Neural progenitor cell (in vitro differentiated cells): ENCODE data around the gene AUTS2. TPM values are rescaled to one million over a fixed set of nuclear protein-coding genes. Genes with fewer than 3 reads are reported as not detected.

Source experiments
- DNase-seq: peaks from one replicate; pipeline ENCODE4 v3.0.0-alpha.2; 2016; ENCODE audit warnings: low spot score
- H2AFZ ChIP-seq: fragments of 200-600 bp; sonication (generic); replicated peaks from 2 replicates; pipeline ENCODE4 v1.6.1; 2016; ENCODE audit warnings: antibody characterized with exemption
- H3F3A ChIP-seq: fragments of 200-600 bp; sonication (generic); 2 replicates; pipeline ENCODE4 v1.6.1; 2016; ENCODE audit warnings: antibody characterized with exemption, low read depth
- H3K27ac ChIP-seq: fragments of 200-600 bp; sonication (generic); 2 replicates; pipeline ENCODE4 v1.5.1; 2016; ENCODE audit warnings: mild to moderate bottlenecking
- H3K27me3 ChIP-seq: fragments of 200-600 bp; sonication (generic); 2 replicates; pipeline ENCODE4 v1.6.1; 2016; ENCODE audit warnings: mild to moderate bottlenecking, moderate library complexity
- H3K36me3 ChIP-seq: fragments of 200-600 bp; sonication (generic); 2 replicates; pipeline ENCODE4 v1.5.1; 2016
- H3K4me1 ChIP-seq: fragments of 200-600 bp; sonication (generic); 2 replicates; pipeline ENCODE4 v1.6.1; 2016; ENCODE audit warnings: mixed run types
- H3K4me2 ChIP-seq: fragments of 200-600 bp; sonication (generic); 2 replicates; pipeline ENCODE4 v1.6.1; 2016
- H3K4me3 ChIP-seq: fragments of 200-600 bp; sonication (generic); 2 replicates; pipeline ENCODE4 v1.5.1; 2016
- H3K79me2 ChIP-seq: fragments of 200-600 bp; sonication (generic); 2 replicates; pipeline ENCODE4 v1.6.1; 2016; ENCODE audit warnings: low read depth
- H3K9ac ChIP-seq: fragments of 200-600 bp; sonication (generic); 2 replicates; pipeline ENCODE4 v1.6.1; 2016
- H3K9me3 ChIP-seq: fragments of 200-600 bp; sonication (generic); 2 replicates; pipeline ENCODE4 v1.5.1; 2016; ENCODE audit warnings: low read depth
- H4K20me1 ChIP-seq: fragments of 200-600 bp; sonication (generic); 2 replicates; pipeline ENCODE4 v1.6.1; 2016; ENCODE audit warnings: low read depth
- H3K27ac Mint-ChIP-seq: 3 replicates; pipeline ENCODE4 v1.8.0; 2021; ENCODE audit warnings: mixed read lengths
- H3K27me3 Mint-ChIP-seq: 2 replicates; pipeline ENCODE4 v1.8.0; 2022; ENCODE audit warnings: low read depth, mild to moderate bottlenecking, inconsistent platforms, moderate library complexity, mixed read lengths; ENCODE audit not compliant: insufficient read depth
- H3K36me3 Mint-ChIP-seq: 3 replicates; pipeline ENCODE4 v1.8.0; 2021; ENCODE audit warnings: mixed read lengths
- H3K4me1 Mint-ChIP-seq: 3 replicates; pipeline ENCODE4 v1.8.0; 2021; ENCODE audit warnings: mixed read lengths
- H3K4me3 Mint-ChIP-seq: 3 replicates; pipeline ENCODE4 v1.8.0; 2021; ENCODE audit warnings: mild to moderate bottlenecking, moderate library complexity, mixed read lengths
- H3K9me3 Mint-ChIP-seq: 3 replicates; pipeline ENCODE4 v1.8.0; 2020; ENCODE audit warnings: mixed read lengths
- CTCF ChIP-seq: fragments of 200-600 bp; sonication (generic); IDR thresholded peaks from 2 replicates; pipeline ENCODE4 v1.5.1; 2017; ENCODE audit warnings: antibody characterized with exemption, mild to moderate bottlenecking
- EZH2 ChIP-seq: fragments of 200-600 bp; sonication (generic); IDR thresholded peaks from 2 replicates; pipeline ENCODE4 v1.6.1; 2017; ENCODE audit warnings: antibody characterized with exemption, mild to moderate bottlenecking, moderate library complexity
- EZH2phosphoT487 ChIP-seq: fragments of 200-600 bp; sonication (generic); IDR thresholded peaks from 2 replicates; pipeline ENCODE4 v1.6.1; 2017; ENCODE audit warnings: antibody characterized with exemption
- total RNA-seq: library from RNA; depleted of rRNA; stranded (reverse); fragments of >200 nt; gene quantifications from 2 replicates; pipeline ENCODE4 v1.2.3, GENCODE V29; 2015; ENCODE audit warnings: low replicate concordance

The AUTS2 gene
- total RNA-seq, 1 donor from 2014 or later, result 50.0 TPM

GRCh38 chr7:69871213-69871885, 273.1 kb downstream of the AUTS2 start:
- no peaks in the 10 kb centered on the region for H3K36me3 ChIP-seq
- no peak overlapping the region for H2AFZ ChIP-seq
- peaks cover 19% of the 10 kb centered on the region for H3K4me1 ChIP-seq
- no peaks in the 10 kb centered on the region for H3K27me3 ChIP-seq
- no peak overlapping the region for H3K27ac ChIP-seq
- no peak overlapping the region for H3K4me3 ChIP-seq
- Mint-ChIP-seq H3K27ac (no peak overlapping the region), H3K4me1 (peaks cover 25% of the 10 kb centered on the region), H3K27me3 (peaks cover 4% of the 10 kb centered on the region), H3K9me3 (no peaks in the 10 kb centered on the region), H3K4me3 (no peak overlapping the region), H3K36me3 (no peaks in the 10 kb centered on the region)
- no peak overlapping the region for H3K4me2 ChIP-seq
- DNase-seq, result no peak
- H3K9ac ChIP-seq, result no peak overlapping the region
- H3K79me2 ChIP-seq, result no peaks in the 10 kb centered on the region
- TF ChIP-seq EZH2phosphoT487 (no peak), CTCF (no peak), EZH2 (no peak)
- H4K20me1 ChIP-seq, result peaks cover 22% of the 10 kb centered on the region
- no peaks in the 10 kb centered on the region for H3K9me3 ChIP-seq
- H3F3A ChIP-seq, result peaks cover 6% of the 10 kb centered on the region

GRCh38 chr7:69871886-69872569, 273.8 kb downstream of the AUTS2 start:
- no peaks in the 10 kb centered on the region for H3K9me3 Mint-ChIP-seq
- no peak for DNase-seq
- Histone ChIP-seq H4K20me1 (peaks cover 15% of the 10 kb centered on the region), H3K4me1 (peaks cover 12% of the 10 kb centered on the region), H3F3A (peaks cover 2% of the 10 kb centered on the region), H3K9me3 (no peaks in the 10 kb centered on the region), H3K4me3 (no peak overlapping the region), H3K9ac (no peak overlapping the region), H3K4me2 (no peak overlapping the region), H2AFZ (no peak overlapping the region), H3K36me3 (no peaks in the 10 kb centered on the region), H3K79me2 (no peaks in the 10 kb centered on the region), H3K27ac (no peak overlapping the region), H3K27me3 (no peaks in the 10 kb centered on the region)
- no peaks in the 10 kb centered on the region for H3K36me3 Mint-ChIP-seq
- H3K27ac Mint-ChIP-seq, result no peak overlapping the region
- peaks cover 4% of the 10 kb centered on the region for H3K27me3 Mint-ChIP-seq
- peaks cover 24% of the 10 kb centered on the region for H3K4me1 Mint-ChIP-seq
- H3K4me3 Mint-ChIP-seq, result no peak overlapping the region
- TF ChIP-seq EZH2phosphoT487 (no peak), CTCF (no peak), EZH2 (no peak)

- Mint-ChIP-seq H3K27ac (no peak overlapping the region), H3K36me3 (no peaks in the 10 kb centered on the region), H3K4me1 (peaks cover 21% of the 10 kb centered on the region), H3K4me3 (no peak overlapping the region), H3K9me3 (no peaks in the 10 kb centered on the region), H3K27me3 (peaks cover 4% of the 10 kb centered on the region)
- TF ChIP-seq CTCF, result no peak
- no peak for TF ChIP-seq EZH2phosphoT487
- no peak for TF ChIP-seq EZH2
- DNase-seq, result no peak
- Histone ChIP-seq H3K4me3 (no peak overlapping the region), H2AFZ (no peak overlapping the region), H3K79me2 (no peaks in the 10 kb centered on the region), H3K9me3 (no peaks in the 10 kb centered on the region), H3K36me3 (no peaks in the 10 kb centered on the region), H3K4me1 (peaks cover 2% of the 10 kb centered on the region), H3K27me3 (no peaks in the 10 kb centered on the region), H3K4me2 (no peak overlapping the region), H3K9ac (no peak overlapping the region), H4K20me1 (peaks cover 10% of the 10 kb centered on the region), H3F3A (no peaks in the 10 kb centered on the region), H3K27ac (no peak overlapping the region)
Measured at GRCh38 chr7:69873512-69873911, 275.2 kb downstream of the AUTS2 start.
